ENCODE results near the gene MT3.
A peak's percentile ranks its signal among the peaks of the same experiment; 100 is the strongest.

Gene MT3

DNA sequence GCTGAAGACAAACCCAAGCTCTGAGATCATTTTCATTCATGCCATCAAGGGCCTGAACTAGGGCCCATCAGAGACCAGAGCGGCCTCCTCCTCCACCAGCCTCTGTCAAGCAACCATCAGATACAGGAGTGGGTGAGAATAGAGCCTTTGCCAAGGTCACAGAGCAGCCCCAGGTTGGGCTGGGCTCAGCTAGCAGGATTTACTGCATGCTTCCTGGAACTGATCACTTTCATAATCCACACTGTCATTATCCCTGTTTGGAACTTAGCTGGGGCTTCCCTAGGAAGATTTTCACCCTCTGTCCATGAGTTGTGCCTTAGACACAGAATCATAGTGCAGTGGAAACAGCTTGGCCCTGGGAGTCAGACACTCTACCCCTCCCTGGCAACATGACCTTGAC is 19.4 kb upstream of the MT3 start:
- TF ChIP-seq, protein P1, sequence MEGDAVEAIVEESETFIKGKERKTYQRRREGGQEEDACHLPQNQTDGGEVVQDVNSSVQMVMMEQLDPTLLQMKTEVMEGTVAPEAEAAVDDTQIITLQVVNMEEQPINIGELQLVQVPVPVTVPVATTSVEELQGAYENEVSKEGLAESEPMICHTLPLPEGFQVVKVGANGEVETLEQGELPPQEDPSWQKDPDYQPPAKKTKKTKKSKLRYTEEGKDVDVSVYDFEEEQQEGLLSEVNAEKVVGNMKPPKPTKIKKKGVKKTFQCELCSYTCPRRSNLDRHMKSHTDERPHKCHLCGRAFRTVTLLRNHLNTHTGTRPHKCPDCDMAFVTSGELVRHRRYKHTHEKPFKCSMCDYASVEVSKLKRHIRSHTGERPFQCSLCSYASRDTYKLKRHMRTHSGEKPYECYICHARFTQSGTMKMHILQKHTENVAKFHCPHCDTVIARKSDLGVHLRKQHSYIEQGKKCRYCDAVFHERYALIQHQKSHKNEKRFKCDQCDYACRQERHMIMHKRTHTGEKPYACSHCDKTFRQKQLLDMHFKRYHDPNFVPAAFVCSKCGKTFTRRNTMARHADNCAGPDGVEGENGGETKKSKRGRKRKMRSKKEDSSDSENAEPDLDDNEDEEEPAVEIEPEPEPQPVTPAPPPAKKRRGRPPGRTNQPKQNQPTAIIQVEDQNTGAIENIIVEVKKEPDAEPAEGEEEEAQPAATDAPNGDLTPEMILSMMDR (IDR thresholded peaks at IDR 0.05): no peak

DNA sequence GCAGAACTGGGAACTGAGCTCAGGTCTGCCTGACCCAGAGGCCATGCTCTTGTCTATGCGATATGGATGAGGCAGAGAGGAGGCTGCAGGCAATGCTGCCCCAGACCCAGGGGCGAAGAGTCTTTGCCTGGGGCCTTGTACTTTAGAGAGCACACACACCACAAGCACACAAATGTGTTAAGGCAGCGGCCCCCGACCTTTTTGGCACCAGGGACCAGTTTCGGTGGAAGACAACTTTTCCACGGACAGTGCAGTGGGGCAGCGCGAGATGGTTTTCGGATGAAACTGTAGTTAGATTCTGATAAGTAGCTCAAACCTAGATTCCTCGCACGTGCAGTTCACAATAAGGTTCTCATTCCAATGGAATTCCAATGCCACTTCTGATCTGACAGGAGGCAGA is 17.8 kb upstream of the MT3 start:
- TF ChIP-seq, protein P1 (IDR thresholded peaks at IDR 0.05): no peak

DNA sequence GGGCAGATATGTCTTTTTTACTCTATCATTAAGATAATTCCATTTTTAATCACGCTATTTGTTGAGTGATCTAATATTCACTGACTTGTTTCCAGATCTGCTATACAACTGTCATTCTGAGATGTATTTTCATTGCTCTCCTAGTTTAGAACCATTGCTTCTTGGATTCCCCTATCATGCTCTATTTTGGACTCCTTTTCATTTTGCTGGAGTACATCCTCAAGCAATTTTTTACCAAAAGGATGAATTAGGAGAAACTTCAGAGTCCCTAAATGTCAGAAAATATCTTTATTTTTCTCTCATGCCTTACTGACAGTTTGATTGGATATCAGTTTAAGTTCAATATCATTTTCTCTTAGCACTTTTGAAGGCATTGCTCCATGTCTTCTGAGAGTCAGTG is 14.7 kb upstream of the MT3 start:
- TF ChIP-seq, protein P1 (IDR thresholded peaks at IDR 0.05): no peak

DNA sequence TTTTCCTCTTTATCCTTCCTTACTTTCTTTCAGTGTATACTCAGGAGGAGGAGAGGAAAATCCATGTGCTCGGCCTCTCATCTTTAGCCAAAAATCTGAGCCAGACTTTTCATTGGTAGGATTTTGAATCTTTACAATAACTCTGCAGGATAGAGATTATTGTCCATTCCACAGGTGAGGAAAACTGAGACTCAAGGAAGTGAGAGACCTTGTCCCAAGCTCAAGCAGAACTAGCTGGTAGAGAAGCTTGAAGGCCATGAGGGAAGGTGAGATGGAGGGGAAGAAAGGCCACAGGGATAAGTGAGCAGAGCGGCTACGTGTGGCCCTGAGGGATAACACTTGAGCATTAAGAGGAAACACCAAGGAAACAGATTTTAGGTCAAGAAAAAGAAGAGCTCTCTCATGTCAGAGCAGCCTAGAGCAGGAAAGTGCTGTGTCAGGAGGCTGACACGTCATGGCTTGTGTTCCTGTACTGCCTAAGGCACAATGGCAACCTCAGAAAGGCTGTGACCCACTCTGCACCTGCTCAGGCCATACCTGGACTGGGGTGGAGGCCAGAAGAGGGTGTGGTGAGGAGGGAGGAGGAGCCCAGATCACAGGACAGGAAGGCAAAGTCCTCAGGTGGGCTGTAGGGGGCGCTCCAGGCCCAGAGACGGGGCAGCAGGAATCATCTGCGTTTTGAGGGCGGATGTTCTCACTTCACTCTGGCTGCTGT is 12.6 kb upstream of the MT3 start:
- TF ChIP-seq, protein P1 (IDR thresholded peaks at IDR 0.05): peak; percentile 69

DNA sequence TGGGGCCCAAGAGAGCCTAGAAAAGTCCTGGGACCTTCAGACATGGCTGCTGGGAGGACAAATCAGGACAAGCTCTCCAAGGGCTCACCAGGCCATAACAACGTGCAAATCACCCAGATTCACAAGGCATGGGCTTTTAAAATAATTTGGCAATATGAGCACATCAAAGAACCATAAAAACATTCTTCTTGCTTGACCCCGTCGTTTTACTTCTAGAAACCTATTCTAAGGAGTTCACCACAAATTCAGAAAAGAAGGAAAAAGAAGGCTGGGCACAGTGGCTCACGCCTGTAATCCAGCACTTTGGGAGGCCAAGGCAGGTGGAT is 12.1 kb upstream of the MT3 start:
- TF ChIP-seq, protein P1 (IDR thresholded peaks at IDR 0.05): no peak

DNA sequence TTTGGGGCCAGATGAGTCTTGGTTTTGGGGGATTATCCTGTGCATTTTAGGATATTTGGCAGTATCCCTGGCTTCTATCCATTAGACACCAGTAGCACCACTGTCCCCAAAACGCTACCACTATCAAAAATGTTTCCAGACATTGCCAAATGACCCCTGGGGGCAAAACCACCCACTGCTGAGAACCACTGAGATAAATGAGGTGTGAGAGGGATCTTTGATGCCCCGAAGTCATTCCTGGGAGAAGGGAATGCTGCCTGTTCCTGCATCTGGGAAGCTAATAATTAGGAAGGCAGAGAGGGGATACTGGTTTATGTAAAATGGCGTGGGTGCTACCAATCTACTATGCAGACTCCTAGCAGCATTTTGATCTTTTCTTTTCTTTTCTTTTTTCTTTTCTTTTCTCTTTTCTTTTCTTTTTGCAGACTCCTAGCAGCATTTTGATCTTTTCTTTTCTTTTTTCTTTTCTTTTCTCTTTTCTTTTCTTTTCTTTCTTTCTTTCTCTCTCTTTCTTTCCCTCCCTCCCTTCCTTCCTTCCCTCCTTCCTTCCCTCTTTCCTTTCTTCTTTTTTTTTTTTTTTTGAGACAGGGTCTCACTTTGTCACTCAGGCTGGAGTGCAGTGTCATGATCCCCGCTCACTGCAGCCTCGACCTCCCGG is 8.8 kb upstream of the MT3 start:
- TF ChIP-seq, protein P1 (IDR thresholded peaks at IDR 0.05): no peak

DNA sequence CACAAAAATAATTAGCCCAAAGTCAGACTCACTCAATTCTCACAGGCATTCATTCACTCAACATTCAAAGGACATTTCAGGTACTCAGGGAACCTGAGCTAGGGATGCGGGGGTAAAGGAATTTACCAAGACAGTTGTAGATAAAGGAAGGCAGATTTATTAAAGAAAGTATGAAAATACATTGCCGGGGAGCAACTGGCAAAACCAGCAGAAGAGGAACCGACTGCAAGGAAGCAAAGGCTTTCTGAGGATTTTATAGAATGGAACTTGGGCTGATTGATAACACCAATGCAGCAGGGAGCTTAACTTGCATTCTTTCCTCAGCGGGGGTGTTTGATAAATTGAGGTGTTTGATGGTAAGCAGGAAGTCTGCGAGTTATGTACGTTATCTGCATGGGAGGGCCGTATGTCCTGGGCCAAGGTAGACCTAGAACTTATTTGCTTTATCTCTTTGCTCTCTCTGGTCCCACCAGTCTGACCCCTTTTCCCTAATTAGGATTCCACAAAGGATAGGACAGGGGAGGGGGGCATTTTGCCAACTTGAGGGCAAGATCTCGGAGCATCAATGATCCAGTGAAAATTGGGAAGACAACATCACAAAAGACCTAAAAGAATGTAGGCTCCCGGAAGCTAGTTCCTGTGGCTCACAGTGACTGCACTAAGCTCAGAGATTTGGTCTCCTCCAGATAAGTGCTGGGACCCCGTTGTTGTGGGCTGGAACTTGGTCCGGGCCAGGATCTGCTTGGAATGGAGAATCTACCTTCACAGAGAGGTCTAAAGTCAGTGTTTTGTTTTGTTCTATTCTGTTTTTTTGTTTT is 5.8 kb upstream of the MT3 start:
- TF ChIP-seq, protein P1 (IDR thresholded peaks at IDR 0.05): no peak
